Upper lobe of right lung (tissue), 1 donor: ENCODE data around the gene RAB43. TPM values are rescaled to one million over a fixed set of nuclear protein-coding genes. Genes with fewer than 3 reads are reported as not detected.

Experiments used
- ATAC-seq: fragments of 200-7000 bp; cut with Tn5 transposase; one replicate; pipeline ENCODE4 v1.9.1; 2020; ENCODE audit warnings: mild to moderate bottlenecking, moderate library complexity
- DNase-seq: peaks from one replicate; pipeline ENCODE4 v3.0.0-alpha.2; 2020
- H3K27ac ChIP-seq: fragments of 200-600 bp; one replicate; pipeline ENCODE4 v1.8.0; 2022
- H3K27me3 ChIP-seq: fragments of 200-600 bp; one replicate; pipeline ENCODE4 v1.8.0; 2022; ENCODE audit warnings: mild to moderate bottlenecking
- H3K36me3 ChIP-seq: fragments of 200-600 bp; one replicate; pipeline ENCODE4 v1.8.0; 2022
- H3K4me1 ChIP-seq: fragments of 200-600 bp; one replicate; pipeline ENCODE4 v1.8.0; 2022
- H3K4me3 ChIP-seq: fragments of 200-600 bp; one replicate; pipeline ENCODE4 v1.8.0; 2022; ENCODE audit warnings: mild to moderate bottlenecking
- H3K9me3 ChIP-seq: fragments of 200-600 bp; one replicate; pipeline ENCODE4 v1.8.0; 2022
- intact Hi-C: fragments of 100-400 bp; cut with DNase I; formaldehyde crosslinking; loops from one replicate; pipeline ENCODE4 v1.11.0; 2022
- total RNA-seq: library from RNA; stranded (reverse); fragmentation: NEBNext Ultra II Directional; extraction: Animal tissue kit (Norgen Biotek cat#: 25700); gene quantifications from one replicate; pipeline ENCODE4 v1.2.1, GENCODE V29; 2021
- TF ChIP-seq, protein P1 (sequence below): fragments of 200-600 bp; IDR thresholded peaks from one replicate; pipeline ENCODE4 v1.8.0; 2022; ENCODE audit warnings: antibody characterized with exemption
- donor health status: DM: no; HTN: yes; CAD: no; lungs with severe emphysema.

Gene RAB43
- total RNA-seq, 1 donor from 2014 or later, result 38.9 TPM

DNA sequence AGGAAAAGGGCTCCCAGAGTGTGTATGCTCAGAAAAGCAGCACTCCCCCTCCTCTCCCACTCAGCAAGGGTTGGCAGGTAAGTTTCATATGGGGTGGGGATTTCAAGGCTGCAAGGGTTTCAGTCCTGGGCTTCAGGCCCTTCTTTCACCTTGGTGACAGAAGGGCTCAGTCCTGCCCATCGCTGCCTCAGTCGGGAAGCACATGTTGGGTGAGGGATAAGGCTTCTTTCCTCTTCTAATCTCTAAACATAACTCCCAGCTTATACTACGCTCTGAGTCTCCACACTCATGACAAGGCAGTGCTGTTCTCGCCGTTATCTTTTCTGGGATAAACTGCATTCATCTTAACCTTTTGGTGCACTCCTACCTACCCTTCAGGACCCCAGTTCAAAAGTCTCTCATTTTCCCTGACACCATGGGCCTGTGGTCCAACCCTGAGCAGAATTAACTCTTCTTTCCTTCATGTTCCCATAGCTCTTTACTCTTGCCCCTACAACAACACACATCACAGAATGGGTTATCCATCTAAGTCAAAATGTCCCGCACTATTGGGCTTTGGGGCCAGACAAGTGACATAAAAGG lies 17.0 kb downstream of the RAB43 start:
- Histone ChIP-seq H3K27ac (no peak overlapping the region), H3K4me3 (no peak overlapping the region), H3K36me3 (peaks cover 16% of the 10 kb centered on the region), H3K4me1 (peaks cover 7% of the 10 kb centered on the region), H3K27me3 (no peaks in the 10 kb centered on the region), H3K9me3 (no peaks in the 10 kb centered on the region)
- ATAC-seq (no peak), DNase-seq (no peak)
- TF ChIP-seq, protein P1, sequence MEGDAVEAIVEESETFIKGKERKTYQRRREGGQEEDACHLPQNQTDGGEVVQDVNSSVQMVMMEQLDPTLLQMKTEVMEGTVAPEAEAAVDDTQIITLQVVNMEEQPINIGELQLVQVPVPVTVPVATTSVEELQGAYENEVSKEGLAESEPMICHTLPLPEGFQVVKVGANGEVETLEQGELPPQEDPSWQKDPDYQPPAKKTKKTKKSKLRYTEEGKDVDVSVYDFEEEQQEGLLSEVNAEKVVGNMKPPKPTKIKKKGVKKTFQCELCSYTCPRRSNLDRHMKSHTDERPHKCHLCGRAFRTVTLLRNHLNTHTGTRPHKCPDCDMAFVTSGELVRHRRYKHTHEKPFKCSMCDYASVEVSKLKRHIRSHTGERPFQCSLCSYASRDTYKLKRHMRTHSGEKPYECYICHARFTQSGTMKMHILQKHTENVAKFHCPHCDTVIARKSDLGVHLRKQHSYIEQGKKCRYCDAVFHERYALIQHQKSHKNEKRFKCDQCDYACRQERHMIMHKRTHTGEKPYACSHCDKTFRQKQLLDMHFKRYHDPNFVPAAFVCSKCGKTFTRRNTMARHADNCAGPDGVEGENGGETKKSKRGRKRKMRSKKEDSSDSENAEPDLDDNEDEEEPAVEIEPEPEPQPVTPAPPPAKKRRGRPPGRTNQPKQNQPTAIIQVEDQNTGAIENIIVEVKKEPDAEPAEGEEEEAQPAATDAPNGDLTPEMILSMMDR, result no peak
- intact Hi-C loops, result no loop called here

DNA sequence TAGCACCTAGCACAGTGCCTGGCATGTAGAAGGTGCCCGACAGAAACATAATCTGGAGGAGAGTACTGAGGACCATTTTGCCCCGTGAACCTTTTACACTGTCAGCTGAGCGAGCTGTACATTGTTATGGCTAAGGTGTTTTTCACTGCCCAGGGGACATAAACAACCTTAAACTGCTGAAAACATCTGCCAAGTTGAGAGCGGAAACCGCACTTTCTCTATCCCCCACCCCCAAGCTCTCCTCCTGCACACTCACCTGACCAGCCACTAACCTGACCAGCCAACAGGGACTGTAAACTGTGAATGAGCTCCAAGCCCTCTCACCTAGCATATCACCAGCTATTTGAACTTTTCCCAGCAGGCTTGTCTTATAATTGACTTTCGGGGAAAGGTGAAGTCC lies 17.6 kb downstream of the RAB43 start:
- Histone ChIP-seq H3K27ac (no peak overlapping the region), H3K9me3 (no peaks in the 10 kb centered on the region), H3K4me3 (no peak overlapping the region), H3K36me3 (peaks cover 12% of the 10 kb centered on the region), H3K27me3 (no peaks in the 10 kb centered on the region), H3K4me1 (peaks cover 7% of the 10 kb centered on the region)
- DNase-seq, result no peak
- intact Hi-C loops, result no loop called here
- no peak for ATAC-seq
- TF ChIP-seq, protein P1, result no peak

DNA sequence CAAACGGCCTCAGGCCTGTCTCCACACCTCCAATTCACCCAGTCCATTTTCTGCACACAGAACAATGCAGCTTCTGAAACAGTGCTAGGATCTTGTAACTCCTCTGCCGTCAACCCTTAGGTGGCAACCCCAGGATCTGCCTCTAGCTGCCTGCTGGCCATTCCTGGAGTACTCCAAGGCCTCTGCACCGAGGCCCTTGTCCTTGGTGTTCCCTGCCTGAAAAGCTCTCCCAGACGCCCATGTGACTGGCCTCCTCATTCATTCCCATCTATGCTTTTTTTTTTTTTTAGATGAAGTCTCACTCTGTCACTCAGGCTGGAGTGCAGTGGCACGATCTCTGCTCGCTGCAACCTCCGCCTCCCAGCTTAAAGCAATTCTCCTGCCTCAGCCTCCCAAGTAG lies 18.3 kb downstream of the RAB43 start:
- ATAC-seq (no peak), DNase-seq (no peak)
- intact Hi-C loops, result no loop called here
- H3K9me3 ChIP-seq, result no peaks in the 10 kb centered on the region
- H3K27ac ChIP-seq, result no peak overlapping the region
- peaks cover 12% of the 10 kb centered on the region for H3K36me3 ChIP-seq
- H3K4me1 ChIP-seq, result peaks cover 7% of the 10 kb centered on the region
- no peaks in the 10 kb centered on the region for H3K27me3 ChIP-seq
- H3K4me3 ChIP-seq, result no peak overlapping the region
- TF ChIP-seq, protein P1, result no peak

DNA sequence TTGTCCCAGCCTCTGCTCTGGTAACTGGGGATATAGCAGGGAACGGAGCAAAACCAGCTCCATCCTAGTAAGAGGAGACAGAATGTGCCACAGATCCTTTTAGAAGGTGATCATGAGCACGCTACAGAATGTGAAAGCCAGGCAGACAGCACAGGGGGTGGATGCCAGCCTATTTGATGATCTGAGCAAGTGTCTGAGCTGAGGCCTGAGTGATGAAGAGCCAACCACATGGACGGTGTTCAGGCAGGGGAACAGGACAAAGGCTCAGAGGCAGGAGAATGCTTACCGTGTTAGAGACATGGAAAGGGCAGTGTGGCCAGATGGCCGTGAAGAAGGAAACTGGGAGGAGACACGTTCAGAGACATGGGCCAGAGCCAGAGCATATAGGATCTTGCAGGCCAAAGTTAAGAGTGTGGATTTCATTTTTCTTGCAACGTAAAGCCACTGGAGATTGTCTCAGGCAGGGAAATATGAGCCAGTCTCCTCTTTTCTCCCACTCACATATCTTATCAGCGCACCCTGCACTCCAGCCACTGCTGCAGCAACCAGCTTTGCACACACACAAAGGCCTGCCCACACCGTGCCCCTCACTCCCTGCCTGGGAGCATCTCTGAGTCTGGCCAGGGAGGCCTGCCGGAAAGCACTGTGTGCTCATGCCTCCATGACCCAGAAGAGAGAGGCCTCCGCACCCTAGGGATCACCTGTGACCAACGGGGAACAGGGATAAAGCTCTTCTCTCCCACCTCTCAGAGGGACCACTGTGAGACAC lies 20.1 kb downstream of the RAB43 start:
- Histone ChIP-seq H3K4me3 (no peak overlapping the region), H3K27ac (no peak overlapping the region), H3K4me1 (peaks cover 4% of the 10 kb centered on the region), H3K36me3 (peaks cover 5% of the 10 kb centered on the region), H3K9me3 (no peaks in the 10 kb centered on the region), H3K27me3 (no peaks in the 10 kb centered on the region)
- intact Hi-C loops, result no loop called here
- no peak for DNase-seq
- no peak for ATAC-seq
- TF ChIP-seq, protein P1, result no peak

DNA sequence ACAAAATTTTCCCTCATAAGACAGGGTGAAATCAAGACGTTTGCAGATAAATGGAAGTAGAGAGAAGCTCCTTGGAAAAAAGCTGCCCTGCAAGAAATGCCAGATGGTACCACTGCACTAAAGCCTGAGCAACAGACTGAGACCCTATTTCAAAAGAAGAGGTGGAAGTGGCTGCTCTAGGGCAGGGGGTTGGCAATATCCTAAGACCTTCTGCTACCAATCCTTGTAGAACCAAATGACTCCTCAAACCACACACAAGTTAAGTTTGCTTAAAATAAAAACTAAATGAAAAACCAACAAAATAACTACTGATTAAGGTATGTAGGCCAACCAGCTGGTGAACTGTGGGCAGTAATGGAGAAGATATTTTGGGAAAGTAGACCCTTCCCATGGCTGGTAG lies 21.3 kb downstream of the RAB43 start:
- DNase-seq (no peak), ATAC-seq (no peak)
- intact Hi-C loops, result no loop called here
- H3K9me3 ChIP-seq, result no peaks in the 10 kb centered on the region
- TF ChIP-seq, protein P1, result no peak
- H3K27ac ChIP-seq, result no peak overlapping the region
- H3K36me3 ChIP-seq, result no peaks in the 10 kb centered on the region
- no peaks in the 10 kb centered on the region for H3K4me1 ChIP-seq
- H3K4me3 ChIP-seq, result no peak overlapping the region
- H3K27me3 ChIP-seq, result no peaks in the 10 kb centered on the region
